Measurements from ENCODE around the gene PAIP2B. TPM values are rescaled to one million over a fixed set of nuclear protein-coding genes. Genes with fewer than 3 reads are reported as not detected.

The PAIP2B gene
- total RNA-seq, 4 donors from 2014 or later: 1.2 to 7.0 (median 3.6) TPM

- Histone ChIP-seq H3K4me1 (no peaks in the 10 kb centered on the region), H3K27ac (no peak overlapping the region), H3K9me3 (no peaks in the 10 kb centered on the region), H3K36me3 (no peaks in the 10 kb centered on the region), H3K4me3 (no peak overlapping the region), H3K27me3 (peaks cover 4% of the 10 kb centered on the region)
- TF ChIP-seq EP300 (IDR thresholded peaks at IDR 0.05; ENCODE audit: low read depth) (no peak), POLR2AphosphoS5 (IDR thresholded peaks at IDR 0.05) (no peak), POLR2A (IDR thresholded peaks at IDR 0.05) (no peak)
- TF ChIP-seq, protein P1, sequence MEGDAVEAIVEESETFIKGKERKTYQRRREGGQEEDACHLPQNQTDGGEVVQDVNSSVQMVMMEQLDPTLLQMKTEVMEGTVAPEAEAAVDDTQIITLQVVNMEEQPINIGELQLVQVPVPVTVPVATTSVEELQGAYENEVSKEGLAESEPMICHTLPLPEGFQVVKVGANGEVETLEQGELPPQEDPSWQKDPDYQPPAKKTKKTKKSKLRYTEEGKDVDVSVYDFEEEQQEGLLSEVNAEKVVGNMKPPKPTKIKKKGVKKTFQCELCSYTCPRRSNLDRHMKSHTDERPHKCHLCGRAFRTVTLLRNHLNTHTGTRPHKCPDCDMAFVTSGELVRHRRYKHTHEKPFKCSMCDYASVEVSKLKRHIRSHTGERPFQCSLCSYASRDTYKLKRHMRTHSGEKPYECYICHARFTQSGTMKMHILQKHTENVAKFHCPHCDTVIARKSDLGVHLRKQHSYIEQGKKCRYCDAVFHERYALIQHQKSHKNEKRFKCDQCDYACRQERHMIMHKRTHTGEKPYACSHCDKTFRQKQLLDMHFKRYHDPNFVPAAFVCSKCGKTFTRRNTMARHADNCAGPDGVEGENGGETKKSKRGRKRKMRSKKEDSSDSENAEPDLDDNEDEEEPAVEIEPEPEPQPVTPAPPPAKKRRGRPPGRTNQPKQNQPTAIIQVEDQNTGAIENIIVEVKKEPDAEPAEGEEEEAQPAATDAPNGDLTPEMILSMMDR (IDR thresholded peaks at IDR 0.05): no peak
- WGBS, 2 donors (ENCODE audit: low coverage in 1 of 2): 67% methylated on average over 1 of the region's 1 CpG; no CpG with 5 or more reads in 1 of the 2 donors
- DNase-seq: no peak
- in situ Hi-C loops (cut with MboI; ENCODE audit: low pct_ligation_motif_present in 1 of 4, low pct_unique_long_range_greater_than_20kb in 1 of 4, low sequenced_read_pairs in 3 of 4) (no loop called here), intact Hi-C loops (cut with DNase I; ENCODE audit: low total_unique reads) (no loop called here)
These were observed 26.6 kb upstream of the PAIP2B start for GRCh38 chr2:71253476-71253875.

DNA sequence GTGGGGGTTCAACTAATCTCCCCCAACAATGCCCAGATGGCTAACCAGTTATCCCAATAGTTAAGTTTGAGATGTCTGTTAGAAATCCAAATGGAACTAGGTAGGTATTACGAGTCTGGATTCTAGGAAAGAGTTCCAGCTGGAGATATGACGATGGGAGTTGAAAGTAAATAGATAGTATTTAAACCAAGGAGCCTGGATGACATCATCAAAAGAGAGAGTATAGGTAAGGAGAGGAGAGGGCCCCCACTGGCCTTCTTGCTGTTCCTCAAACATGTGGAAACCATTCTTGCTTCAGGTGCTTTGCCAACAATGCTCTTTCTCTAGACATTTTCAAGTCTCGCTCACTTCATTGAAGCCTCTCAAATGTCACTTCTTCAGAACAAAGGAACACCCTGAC is 26.0 kb upstream of the PAIP2B start:
- DNase-seq: no peak
- intact Hi-C loops (cut with DNase I; ENCODE audit: low total_unique reads): no loop called here
- H3K27ac ChIP-seq: no peak overlapping the region
- no peaks in the 10 kb centered on the region for H3K4me1 ChIP-seq
- in situ Hi-C loops (cut with MboI; ENCODE audit: low pct_ligation_motif_present in 1 of 4, low pct_unique_long_range_greater_than_20kb in 1 of 4, low sequenced_read_pairs in 3 of 4): no loop called here
- no peaks in the 10 kb centered on the region for H3K9me3 ChIP-seq
- TF ChIP-seq POLR2AphosphoS5 (IDR thresholded peaks at IDR 0.05): no peak
- no peak for TF ChIP-seq POLR2A (IDR thresholded peaks at IDR 0.05)
- TF ChIP-seq, protein P1 (IDR thresholded peaks at IDR 0.05): no peak
- TF ChIP-seq EP300 (IDR thresholded peaks at IDR 0.05; ENCODE audit: low read depth): no peak
- 74 to 84% methylated on average over 3 of the region's 3 CpGs for WGBS, 2 donors (ENCODE audit: low coverage in 1 of 2)
- peaks cover 4% of the 10 kb centered on the region for H3K27me3 ChIP-seq
- H3K36me3 ChIP-seq: no peaks in the 10 kb centered on the region
- no peak overlapping the region for H3K4me3 ChIP-seq

DNA sequence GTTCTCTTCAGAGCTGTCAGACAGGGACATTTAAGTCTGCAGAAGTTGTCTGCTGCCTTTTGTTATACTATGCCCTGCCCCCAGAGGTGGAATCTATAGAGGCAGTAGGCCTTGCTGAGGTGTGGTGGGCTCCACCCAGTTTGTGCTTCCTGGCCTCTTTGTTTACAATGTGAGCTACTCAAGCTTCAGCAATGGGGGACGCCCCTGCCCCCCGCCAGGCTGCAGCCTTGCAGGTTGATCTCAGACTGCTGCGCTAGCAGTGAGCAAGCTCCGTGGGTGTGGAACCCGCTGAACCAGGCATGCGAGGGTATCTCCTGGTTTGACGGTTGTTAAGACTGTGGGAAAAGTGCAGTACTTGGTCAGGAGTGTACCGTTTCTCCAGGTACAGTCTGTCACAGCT is 24.0 kb upstream of the PAIP2B start:
- Histone ChIP-seq H3K27ac (no peak overlapping the region), H3K4me1 (no peaks in the 10 kb centered on the region), H3K9me3 (no peaks in the 10 kb centered on the region), H3K27me3 (no peaks in the 10 kb centered on the region), H3K36me3 (no peaks in the 10 kb centered on the region), H3K4me3 (no peak overlapping the region)
- intact Hi-C loops (cut with DNase I; ENCODE audit: low total_unique reads): no loop called here
- in situ Hi-C loops (cut with MboI; ENCODE audit: low pct_ligation_motif_present in 1 of 4, low pct_unique_long_range_greater_than_20kb in 1 of 4, low sequenced_read_pairs in 3 of 4): no loop called here
- TF ChIP-seq POLR2AphosphoS5 (IDR thresholded peaks at IDR 0.05) (no peak), POLR2A (IDR thresholded peaks at IDR 0.05) (no peak), EP300 (IDR thresholded peaks at IDR 0.05; ENCODE audit: low read depth) (no peak)
- TF ChIP-seq, protein P1 (IDR thresholded peaks at IDR 0.05): no peak
- no peak for DNase-seq
- 87% methylated on average over 8 of the region's 8 CpGs; no CpG with 5 or more reads in 1 of the 2 donors for WGBS, 2 donors (ENCODE audit: low coverage in 1 of 2)

DNA sequence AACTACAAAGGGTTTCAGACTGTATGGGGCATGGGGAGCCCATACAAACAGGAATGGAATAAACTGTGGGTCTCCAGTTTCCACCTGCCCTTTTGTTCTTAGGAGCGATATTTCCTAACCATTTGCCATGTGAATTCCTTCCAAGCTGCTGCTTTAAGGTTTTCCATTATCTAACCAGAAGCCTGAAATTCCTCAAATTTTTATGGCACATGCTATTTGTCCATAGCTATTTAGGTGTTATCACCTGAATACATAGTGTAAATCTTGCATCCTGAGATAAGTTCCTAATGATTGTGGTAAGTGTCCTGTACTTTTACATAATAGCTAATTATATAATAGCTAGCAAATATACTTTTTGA is 17.4 kb upstream of the PAIP2B start:
- 85 to 90% methylated on average over 1 of the region's 1 CpG for WGBS, 2 donors (ENCODE audit: low coverage in 1 of 2)
- no peaks in the 10 kb centered on the region for H3K27me3 ChIP-seq
- in situ Hi-C loops (cut with MboI; ENCODE audit: low pct_ligation_motif_present in 1 of 4, low pct_unique_long_range_greater_than_20kb in 1 of 4, low sequenced_read_pairs in 3 of 4) (no loop called here), intact Hi-C loops (cut with DNase I; ENCODE audit: low total_unique reads) (no loop called here)
- no peak for TF ChIP-seq POLR2A (IDR thresholded peaks at IDR 0.05)
- TF ChIP-seq, protein P1 (IDR thresholded peaks at IDR 0.05): no peak
- no peak for TF ChIP-seq EP300 (IDR thresholded peaks at IDR 0.05; ENCODE audit: low read depth)
- TF ChIP-seq POLR2AphosphoS5 (IDR thresholded peaks at IDR 0.05): no peak
- no peaks in the 10 kb centered on the region for H3K36me3 ChIP-seq
- H3K4me3 ChIP-seq: no peak overlapping the region
- no peaks in the 10 kb centered on the region for H3K9me3 ChIP-seq
- H3K27ac ChIP-seq: no peak overlapping the region
- no peak for DNase-seq
- peaks cover 0 to 9% (median 0%) of the 10 kb centered on the region in 4 donors for H3K4me1 ChIP-seq
